Upper lobe of left lung (tissue), 4 donors: ENCODE measurements around the gene POC1B.

Experiments used
- CTCF ChIP-seq, 6 experiments: fragments of 450-650 bp in 4 of 6; fragments of 200-600 bp in 2 of 6; sonication (generic) in 2 of 6; IDR thresholded peaks; one replicate each; pipeline ENCODE4 v1.5.1; 2016 to 2019; ENCODE audit warnings: antibody characterized with exemption in 6 of 6
- EP300 ChIP-seq, 4 donors: sonication (generic); formaldehyde crosslinking; IDR thresholded peaks; one replicate each; pipeline ENCODE4 v1.5.1; 2017; ENCODE audit warnings: antibody characterized with exemption in 4 of 4, control low read depth in 2 of 4
- POLR2A ChIP-seq, 4 donors: fragments of 450-650 bp; IDR thresholded peaks; one replicate each; pipeline ENCODE4 v1.5.1; 2016 to 2017; ENCODE audit warnings: antibody characterized with exemption in 4 of 4, mild to moderate bottlenecking in 2 of 4
- POLR2AphosphoS5 ChIP-seq, 2 donors: sonication (generic); formaldehyde crosslinking; IDR thresholded peaks; one replicate each; pipeline ENCODE4 v1.5.1; 2017; ENCODE audit warnings: antibody characterized with exemption in 2 of 2

GRCh38 chr12:89461190-89461589, 64.7 kb downstream of the POC1B start:
- TF ChIP-seq CTCF (IDR thresholded peaks at IDR 0.05) (no peak), POLR2A (IDR thresholded peaks at IDR 0.05) (no peak), POLR2AphosphoS5 (IDR thresholded peaks at IDR 0.05) (no peak), EP300 (IDR thresholded peaks at IDR 0.05) (no peak)
